ENCODE results near the gene SMARCB1. TPM values are rescaled to one million over a fixed set of nuclear protein-coding genes. Genes with fewer than 3 reads are reported as not detected.

Gene SMARCB1
- total and polyA plus RNA-seq, 2 donors (not counting 3 experiments of a cell fraction or from before 2014, with no cell fraction given), result 113 to 148 TPM

DNA sequence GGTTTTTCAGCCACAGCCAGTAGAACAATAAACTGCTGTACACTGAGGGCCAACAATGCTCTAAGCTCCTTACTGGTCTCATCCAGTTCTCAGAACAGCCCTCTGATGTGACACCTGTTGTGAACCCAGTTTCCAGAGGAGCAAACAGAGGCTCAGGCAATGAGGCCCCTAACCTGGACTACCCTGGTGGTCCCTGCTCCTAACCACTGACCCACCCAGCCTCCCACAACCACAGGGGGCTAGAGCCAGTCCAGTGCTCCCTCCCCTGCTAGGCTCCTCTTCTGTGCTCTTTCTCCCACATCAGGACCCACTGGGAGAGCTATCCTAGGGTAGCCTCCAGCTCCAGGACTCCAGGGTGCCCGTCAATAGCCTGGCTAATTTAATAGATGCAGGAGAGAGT is 4.1 kb upstream of the SMARCB1 start:
- no peaks in the 10 kb centered on the region for H3K9me3 ChIP-seq (replicated peaks; ENCODE audit: control insufficient read depth, insufficient read depth, low read length)
- FAIRE-seq (no peak), DNase-seq (ENCODE audit: low read depth, low spot score) (no peak)
- H3K4me1 ChIP-seq (ENCODE audit: control insufficient read depth, extremely low read depth, insufficient read depth, low read length), result peaks cover 7% of the 10 kb centered on the region
- no peaks in the 10 kb centered on the region for H3K9me1 ChIP-seq (replicated peaks; ENCODE audit: control insufficient read depth, extremely low read depth, insufficient read depth, low read length)
- CTCF ChIA-PET, result interaction anchor here (0.8 kb wide), 1 partner anchor 8 kb away, joined by 3 read pairs; no protein-coding TSS in a partner anchor
- peaks cover 4% of the 10 kb centered on the region for H3K79me2 ChIP-seq (ENCODE audit: control insufficient read depth, insufficient read depth, low read length)
- H3K4me3 ChIP-seq (replicated peaks in 1 of 3; ENCODE audit: insufficient read depth in 1 of 3, low read depth in 1 of 3, low read length in 3 of 3), result no peak overlapping the region
- H3K27me3 ChIP-seq (ENCODE audit: control insufficient read depth in 2 of 2, insufficient read depth in 2 of 2, low read length in 2 of 2), result no peaks in the 10 kb centered on the region
- no peak overlapping the region for H3K4me2 ChIP-seq (ENCODE audit: insufficient read depth, low read length)
- POLR2A ChIA-PET, result no interaction called here
- no TSS peak for BruUV-seq (replicated peaks)
- dilution Hi-C loops (cut with MboI; ENCODE audit: extremely low pct_ligation_motif_present, low sequenced_read_pairs), result no loop called here
- intact Hi-C loops (cut with micrococcal nuclease), result no loop called here
- H2AFZ ChIP-seq (ENCODE audit: low read depth, low read length), result no peak overlapping the region
- TF ChIP-seq FOS (IDR thresholded peaks at IDR 0.05; ENCODE audit: borderline replicate concordance, insufficient read depth, low read length), result no peak
- no peak for TF ChIP-seq EZH2 (IDR thresholded peaks at IDR 0.05; ENCODE audit: borderline replicate concordance, low read depth, low read length, severe bottlenecking)
- TF ChIP-seq JUN (IDR thresholded peaks at IDR 0.05; ENCODE audit: borderline replicate concordance, insufficient read depth, insufficient read length, low read depth), result no peak
- TF ChIP-seq, protein P1, sequence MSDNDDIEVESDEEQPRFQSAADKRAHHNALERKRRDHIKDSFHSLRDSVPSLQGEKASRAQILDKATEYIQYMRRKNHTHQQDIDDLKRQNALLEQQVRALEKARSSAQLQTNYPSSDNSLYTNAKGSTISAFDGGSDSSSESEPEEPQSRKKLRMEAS (IDR thresholded peaks at IDR 0.05; ENCODE audit: insufficient read depth, insufficient read length), result no peak
- TF ChIP-seq MYC (IDR thresholded peaks at IDR 0.05; ENCODE audit: low read depth, low read length), result no peak
- TF ChIP-seq POLR2A (IDR thresholded peaks at IDR 0.05; ENCODE audit: low read depth, low read length), result no peak
- TF ChIP-seq POLR2AphosphoS5 (IDR thresholded peaks at IDR 0.05; ENCODE audit: insufficient read depth, low read depth, low read length), result no peak
- TF ChIP-seq GATA2 (IDR thresholded peaks at IDR 0.05; ENCODE audit: insufficient read depth, insufficient read length, low read depth, low read length), result no peak
- TF ChIP-seq, protein P2, sequence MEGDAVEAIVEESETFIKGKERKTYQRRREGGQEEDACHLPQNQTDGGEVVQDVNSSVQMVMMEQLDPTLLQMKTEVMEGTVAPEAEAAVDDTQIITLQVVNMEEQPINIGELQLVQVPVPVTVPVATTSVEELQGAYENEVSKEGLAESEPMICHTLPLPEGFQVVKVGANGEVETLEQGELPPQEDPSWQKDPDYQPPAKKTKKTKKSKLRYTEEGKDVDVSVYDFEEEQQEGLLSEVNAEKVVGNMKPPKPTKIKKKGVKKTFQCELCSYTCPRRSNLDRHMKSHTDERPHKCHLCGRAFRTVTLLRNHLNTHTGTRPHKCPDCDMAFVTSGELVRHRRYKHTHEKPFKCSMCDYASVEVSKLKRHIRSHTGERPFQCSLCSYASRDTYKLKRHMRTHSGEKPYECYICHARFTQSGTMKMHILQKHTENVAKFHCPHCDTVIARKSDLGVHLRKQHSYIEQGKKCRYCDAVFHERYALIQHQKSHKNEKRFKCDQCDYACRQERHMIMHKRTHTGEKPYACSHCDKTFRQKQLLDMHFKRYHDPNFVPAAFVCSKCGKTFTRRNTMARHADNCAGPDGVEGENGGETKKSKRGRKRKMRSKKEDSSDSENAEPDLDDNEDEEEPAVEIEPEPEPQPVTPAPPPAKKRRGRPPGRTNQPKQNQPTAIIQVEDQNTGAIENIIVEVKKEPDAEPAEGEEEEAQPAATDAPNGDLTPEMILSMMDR (IDR thresholded peaks at IDR 0.05; ENCODE audit: extremely low read depth in 1 of 2, insufficient read depth in 1 of 2, low read depth in 1 of 2, low read length in 2 of 2), result no peak
- no peaks in the 10 kb centered on the region for H3K36me3 ChIP-seq (ENCODE audit: control insufficient read depth in 2 of 2, extremely low read depth in 1 of 2, insufficient read depth in 2 of 2, low read length in 2 of 2)
- H4K20me1 ChIP-seq (replicated peaks; ENCODE audit: control insufficient read depth, extremely low read depth, insufficient read depth, low read length), result no peaks in the 10 kb centered on the region
- H3K9ac ChIP-seq (replicated peaks; ENCODE audit: extremely low read depth, insufficient read depth, low read length), result no peak overlapping the region
- H3K27ac ChIP-seq (ENCODE audit: insufficient read depth, low read depth, low read length), result no peak overlapping the region

All from endothelial cell of umbilical vein (primary cell).